GM12801 (cell line): ENCODE data around the gene LHFPL6.

Experiments used
- TF ChIP-seq, protein P1 (sequence below): IDR thresholded peaks from one replicate; pipeline ENCODE4 v1.5.1; 2011; ENCODE audit warnings: control low read depth; ENCODE audit not compliant: insufficient read length; ENCODE audit errors: extremely low read depth

Gene LHFPL6

GRCh38 chr13:39326469-39327171 lies 276.4 kb downstream of the LHFPL6 start:
- TF ChIP-seq, protein P1, sequence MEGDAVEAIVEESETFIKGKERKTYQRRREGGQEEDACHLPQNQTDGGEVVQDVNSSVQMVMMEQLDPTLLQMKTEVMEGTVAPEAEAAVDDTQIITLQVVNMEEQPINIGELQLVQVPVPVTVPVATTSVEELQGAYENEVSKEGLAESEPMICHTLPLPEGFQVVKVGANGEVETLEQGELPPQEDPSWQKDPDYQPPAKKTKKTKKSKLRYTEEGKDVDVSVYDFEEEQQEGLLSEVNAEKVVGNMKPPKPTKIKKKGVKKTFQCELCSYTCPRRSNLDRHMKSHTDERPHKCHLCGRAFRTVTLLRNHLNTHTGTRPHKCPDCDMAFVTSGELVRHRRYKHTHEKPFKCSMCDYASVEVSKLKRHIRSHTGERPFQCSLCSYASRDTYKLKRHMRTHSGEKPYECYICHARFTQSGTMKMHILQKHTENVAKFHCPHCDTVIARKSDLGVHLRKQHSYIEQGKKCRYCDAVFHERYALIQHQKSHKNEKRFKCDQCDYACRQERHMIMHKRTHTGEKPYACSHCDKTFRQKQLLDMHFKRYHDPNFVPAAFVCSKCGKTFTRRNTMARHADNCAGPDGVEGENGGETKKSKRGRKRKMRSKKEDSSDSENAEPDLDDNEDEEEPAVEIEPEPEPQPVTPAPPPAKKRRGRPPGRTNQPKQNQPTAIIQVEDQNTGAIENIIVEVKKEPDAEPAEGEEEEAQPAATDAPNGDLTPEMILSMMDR: no peak

GRCh38 chr13:39324806-39325311 lies 278.1 kb downstream of the LHFPL6 start:
- TF ChIP-seq, protein P1: no peak

- TF ChIP-seq, protein P1: no peak
These were observed 280.0 kb downstream of the LHFPL6 start for GRCh38 chr13:39322836-39323585.

DNA sequence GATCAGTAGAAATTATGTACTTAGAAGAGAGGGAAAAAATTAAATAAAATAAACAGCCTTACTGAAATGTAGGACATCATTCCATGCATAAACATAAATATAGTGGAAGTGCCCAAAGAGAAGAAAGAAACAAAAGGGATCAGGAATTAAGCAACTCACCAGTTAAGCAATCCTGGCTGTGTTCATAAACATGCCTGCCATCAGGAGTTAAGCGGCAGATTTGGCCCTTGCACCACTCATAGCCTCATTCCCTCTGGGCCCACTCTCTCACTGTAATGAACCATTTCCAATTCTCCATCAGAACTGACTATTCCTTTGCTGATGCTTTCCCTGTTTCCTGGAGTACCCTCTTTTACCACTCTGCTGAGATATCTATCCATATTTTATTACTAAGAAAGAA lies 281.4 kb downstream of the LHFPL6 start:
- TF ChIP-seq, protein P1: no peak

DNA sequence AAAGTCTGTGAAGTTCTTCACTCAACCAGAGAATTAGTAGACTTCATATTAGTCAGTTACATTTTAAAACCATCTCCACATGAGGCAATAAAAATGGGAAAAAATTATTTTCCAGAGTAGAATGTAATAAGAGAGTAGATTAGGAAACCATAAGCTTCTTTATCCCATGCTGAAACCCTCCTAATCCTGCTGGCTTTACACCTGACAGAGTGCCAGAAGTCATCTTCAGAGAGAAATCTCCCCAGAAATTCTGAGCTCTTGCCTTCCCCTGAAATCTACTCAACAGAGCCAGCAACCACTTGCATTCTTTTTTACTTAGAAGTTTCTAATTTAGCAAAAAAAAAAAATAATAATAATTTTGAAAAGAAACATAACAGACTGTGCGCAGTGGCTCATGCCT lies 284.8 kb downstream of the LHFPL6 start:
- TF ChIP-seq, protein P1: no peak

GRCh38 chr13:39317291-39317690 lies 285.7 kb downstream of the LHFPL6 start:
- TF ChIP-seq, protein P1: no peak

DNA sequence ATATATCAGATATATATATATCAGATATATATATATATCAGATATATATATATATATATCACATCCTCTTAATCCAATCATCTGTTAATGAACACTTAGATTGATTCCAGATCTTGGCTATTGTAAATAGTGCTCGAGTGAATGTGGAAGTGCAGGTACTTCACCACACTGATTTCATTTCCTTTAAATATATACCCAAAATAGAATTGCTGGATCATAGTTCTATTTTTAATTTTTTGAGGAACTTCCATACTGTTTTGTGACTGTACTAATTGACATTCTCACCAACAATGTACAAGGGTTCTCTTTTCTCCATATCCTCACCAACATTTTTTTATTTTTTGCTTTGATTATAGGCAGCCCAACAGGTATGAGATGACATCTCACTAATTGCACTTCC lies 287.2 kb downstream of the LHFPL6 start:
- TF ChIP-seq, protein P1: no peak
